ENCODE data around the gene CHST15. TPM values are rescaled to one million over a fixed set of nuclear protein-coding genes. Genes with fewer than 3 reads are reported as not detected.
A peak's percentile ranks its signal among the peaks of the same experiment; 100 is the strongest.

Gene CHST15
- total RNA-seq, 1 donor, result 16.4 TPM

- TF ChIP-seq, protein P1, sequence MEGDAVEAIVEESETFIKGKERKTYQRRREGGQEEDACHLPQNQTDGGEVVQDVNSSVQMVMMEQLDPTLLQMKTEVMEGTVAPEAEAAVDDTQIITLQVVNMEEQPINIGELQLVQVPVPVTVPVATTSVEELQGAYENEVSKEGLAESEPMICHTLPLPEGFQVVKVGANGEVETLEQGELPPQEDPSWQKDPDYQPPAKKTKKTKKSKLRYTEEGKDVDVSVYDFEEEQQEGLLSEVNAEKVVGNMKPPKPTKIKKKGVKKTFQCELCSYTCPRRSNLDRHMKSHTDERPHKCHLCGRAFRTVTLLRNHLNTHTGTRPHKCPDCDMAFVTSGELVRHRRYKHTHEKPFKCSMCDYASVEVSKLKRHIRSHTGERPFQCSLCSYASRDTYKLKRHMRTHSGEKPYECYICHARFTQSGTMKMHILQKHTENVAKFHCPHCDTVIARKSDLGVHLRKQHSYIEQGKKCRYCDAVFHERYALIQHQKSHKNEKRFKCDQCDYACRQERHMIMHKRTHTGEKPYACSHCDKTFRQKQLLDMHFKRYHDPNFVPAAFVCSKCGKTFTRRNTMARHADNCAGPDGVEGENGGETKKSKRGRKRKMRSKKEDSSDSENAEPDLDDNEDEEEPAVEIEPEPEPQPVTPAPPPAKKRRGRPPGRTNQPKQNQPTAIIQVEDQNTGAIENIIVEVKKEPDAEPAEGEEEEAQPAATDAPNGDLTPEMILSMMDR (IDR thresholded peaks at IDR 0.05; ENCODE audit: insufficient read depth, low read depth, low read length), result no peak
- DNase-seq (ENCODE audit: low read depth), result peak; percentile 75
- no peak overlapping the region for H3K4me3 ChIP-seq (ENCODE audit: low read depth, low read length)
These were observed 106.7 kb downstream of the CHST15 start for GRCh38 chr10:123986736-123987135.

GRCh38 chr10:123974406-123974805, 119.0 kb downstream of the CHST15 start:
- peak; percentile 17 for DNase-seq (ENCODE audit: low read depth)

DNA sequence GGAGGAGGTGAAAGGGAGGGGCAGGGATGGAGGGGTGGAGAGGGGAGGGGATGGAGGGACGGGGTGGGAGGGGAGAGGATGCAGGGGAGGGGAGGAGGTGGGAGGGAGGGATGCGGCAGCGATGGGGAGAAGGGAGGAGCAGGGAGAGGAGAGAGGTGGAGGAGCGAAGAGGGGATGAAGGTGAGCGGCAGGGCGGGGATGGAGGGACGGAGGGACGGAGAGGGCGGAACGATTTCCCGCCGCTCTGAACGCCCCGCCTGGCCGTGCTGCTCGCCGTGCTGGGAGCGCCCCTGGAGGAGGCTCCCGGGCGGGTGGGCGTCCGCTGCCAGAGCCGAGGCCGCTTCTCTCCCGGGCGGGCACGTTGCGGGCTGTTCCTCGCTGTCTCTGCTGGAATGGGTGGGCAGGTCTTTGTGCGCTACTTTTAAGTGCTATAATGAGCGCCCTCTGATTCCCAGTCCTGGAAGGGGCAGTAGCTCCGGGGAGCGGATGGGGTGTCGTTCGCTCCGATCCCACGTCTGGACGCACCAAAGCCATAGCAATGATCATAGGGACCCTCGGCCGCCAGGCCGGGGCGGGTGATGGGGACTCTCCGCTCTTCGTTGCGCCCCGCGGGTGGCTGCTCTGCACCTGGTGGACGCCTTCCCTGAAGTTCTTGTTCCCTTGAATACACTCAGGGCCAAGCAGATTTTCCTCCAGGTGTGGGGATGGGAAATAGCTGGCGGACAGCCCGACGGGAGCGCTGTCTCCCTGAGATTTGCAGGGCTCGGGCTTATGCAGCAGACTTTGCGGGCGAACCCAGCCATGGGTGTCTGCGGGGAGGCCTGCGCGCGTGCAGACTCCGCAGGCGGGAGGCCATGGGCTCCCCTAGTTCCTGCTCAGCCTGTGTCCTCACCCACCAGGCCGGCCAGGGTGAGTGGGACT, 120.7 kb downstream of the CHST15 start:
- H3K4me3 ChIP-seq (ENCODE audit: low read depth, low read length), result no peak overlapping the region
- TF ChIP-seq, protein P1 (IDR thresholded peaks at IDR 0.05; ENCODE audit: insufficient read depth, low read depth, low read length), result no peak
- no peak for DNase-seq (ENCODE audit: low read depth)

More at GRCh38 chr10:123974406-123974805, 119.0 kb downstream of the CHST15 start:
- H3K4me3 ChIP-seq (ENCODE audit: low read depth, low read length), result no peak overlapping the region
- TF ChIP-seq, protein P1 (IDR thresholded peaks at IDR 0.05; ENCODE audit: insufficient read depth, low read depth, low read length), result no peak

GRCh38 chr10:123970927-123971286, 122.5 kb downstream of the CHST15 start:
- no peak for DNase-seq (ENCODE audit: low read depth)
- H3K4me3 ChIP-seq (ENCODE audit: low read depth, low read length), result no peak overlapping the region
- TF ChIP-seq, protein P1 (IDR thresholded peaks at IDR 0.05; ENCODE audit: insufficient read depth, low read depth, low read length), result no peak

- no peak for DNase-seq (ENCODE audit: low read depth)
- TF ChIP-seq, protein P1 (IDR thresholded peaks at IDR 0.05; ENCODE audit: insufficient read depth, low read depth, low read length), result no peak
- H3K4me3 ChIP-seq (ENCODE audit: low read depth, low read length), result no peak overlapping the region
These were observed 123.0 kb downstream of the CHST15 start for GRCh38 chr10:123970207-123970926.

DNA sequence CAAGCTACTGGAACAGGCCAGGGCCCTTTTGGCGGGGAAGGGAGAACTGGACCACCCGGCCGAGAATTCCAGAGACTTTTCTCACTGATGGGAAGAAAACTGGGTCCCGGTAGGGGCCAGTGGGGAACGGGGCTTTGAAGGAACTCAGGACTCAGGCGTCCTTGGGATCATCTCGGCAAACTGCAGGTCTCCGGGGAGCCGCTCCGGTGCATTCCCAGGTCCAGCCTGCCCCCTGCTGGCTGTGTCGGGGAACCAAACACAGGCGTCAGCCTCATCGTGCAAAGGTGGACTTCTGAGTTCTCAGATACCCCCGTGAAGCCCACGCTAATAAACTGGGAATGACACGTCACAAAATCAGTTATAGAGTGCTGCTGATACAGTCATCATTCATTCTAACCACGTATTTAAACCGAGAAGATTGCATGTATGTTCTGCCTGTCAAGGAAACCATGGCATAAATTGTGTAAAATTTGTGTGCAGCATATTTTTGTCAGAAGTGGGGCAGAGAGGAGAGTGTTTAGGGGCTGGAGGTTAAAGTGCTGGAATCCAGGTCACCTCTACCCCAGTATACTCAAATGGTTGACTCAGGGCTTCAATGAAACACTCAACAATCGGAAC, 125.7 kb downstream of the CHST15 start:
- DNase-seq (ENCODE audit: low read depth), result peak; percentile 45
- TF ChIP-seq, protein P1 (IDR thresholded peaks at IDR 0.05; ENCODE audit: insufficient read depth, low read depth, low read length), result peak; percentile 90
- no peak overlapping the region for H3K4me3 ChIP-seq (ENCODE audit: low read depth, low read length)
